ENCODE results near the gene FCHO2.
A peak's percentile ranks its signal among the peaks of the same experiment; 100 is the strongest.

Gene FCHO2

DNA sequence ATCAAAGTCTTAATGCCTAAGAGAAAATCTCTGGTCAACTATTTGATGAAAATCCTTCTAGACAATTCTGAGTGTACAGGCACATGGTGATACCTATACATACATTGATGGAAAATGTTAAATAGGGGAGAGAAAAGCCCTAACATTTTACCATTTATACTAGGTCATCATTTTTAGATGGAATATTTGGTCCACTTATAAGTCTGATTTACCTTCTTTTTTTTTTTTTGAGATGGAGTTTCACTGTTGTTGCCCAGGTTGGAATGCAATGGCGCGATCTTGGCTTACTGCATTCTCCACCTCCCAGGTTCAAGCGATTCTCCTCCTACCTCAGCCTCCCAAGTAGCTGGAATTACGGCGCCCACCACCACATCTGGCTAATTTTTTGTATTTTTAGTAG is 81.7 kb downstream of the FCHO2 start:
- no peak for TF ChIP-seq CTCF (IDR thresholded peaks at IDR 0.05; ENCODE audit: low read depth, low read length, missing control alignments)
- no peak for DNase-seq (ENCODE audit: low read depth)
- no peak overlapping the region for H3K4me3 ChIP-seq (ENCODE audit: low read depth, low read length)
- in situ Hi-C loops (cut with HindIII; ENCODE audit: low sequenced_read_pairs) = no loop called here

DNA sequence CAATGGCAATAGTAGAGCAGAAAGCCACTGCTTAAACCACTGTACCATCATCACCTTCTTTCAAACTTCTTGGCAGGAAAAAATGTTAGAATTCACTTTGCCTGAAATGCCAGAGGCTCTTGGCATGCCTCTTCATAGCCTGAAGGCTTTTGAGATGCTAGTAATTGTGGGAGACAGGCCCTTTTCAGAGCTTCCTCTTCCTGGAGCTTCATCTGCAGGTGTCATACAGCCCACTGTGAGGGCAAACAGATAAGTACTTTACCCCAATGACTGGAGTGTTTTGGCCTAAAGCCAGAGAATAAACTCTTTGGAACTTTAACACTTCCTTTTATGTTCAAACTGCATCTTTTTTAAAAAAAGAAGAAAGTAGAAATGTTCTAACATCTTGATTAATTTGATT is 83.2 kb downstream of the FCHO2 start:
- no peak overlapping the region for H3K4me3 ChIP-seq (ENCODE audit: low read depth, low read length)
- no peak for DNase-seq (ENCODE audit: low read depth)
- in situ Hi-C loops (cut with HindIII; ENCODE audit: low sequenced_read_pairs) = no loop called here
- no peak for TF ChIP-seq CTCF (IDR thresholded peaks at IDR 0.05; ENCODE audit: low read depth, low read length, missing control alignments)

- TF ChIP-seq CTCF (IDR thresholded peaks at IDR 0.05; ENCODE audit: low read depth, low read length, missing control alignments) = no peak
- in situ Hi-C loops (cut with HindIII; ENCODE audit: low sequenced_read_pairs) = no loop called here
Measured at GRCh38 chr5:73042993-73043392, 87.2 kb downstream of the FCHO2 start.

DNA sequence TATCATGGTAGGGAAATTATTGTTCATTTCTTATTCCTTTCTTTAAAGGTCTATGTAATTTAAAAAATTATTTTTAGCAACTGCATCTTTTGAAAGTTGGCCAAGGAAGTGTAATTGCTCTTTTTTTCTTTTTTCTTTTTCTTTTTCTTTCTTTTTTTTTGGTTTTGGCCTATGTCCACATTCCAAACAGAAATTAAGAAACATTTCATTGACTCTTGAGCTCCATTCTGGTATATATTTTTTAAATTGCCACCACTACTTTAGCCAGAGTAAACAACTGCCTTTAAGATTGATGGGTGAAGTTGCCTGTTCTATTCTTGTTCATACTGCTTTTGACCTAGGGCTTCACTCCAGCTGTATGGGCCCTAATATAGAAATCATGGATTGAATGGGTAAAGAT is 88.7 kb downstream of the FCHO2 start:
- no peak for TF ChIP-seq CTCF (IDR thresholded peaks at IDR 0.05; ENCODE audit: low read depth, low read length, missing control alignments)
- no peak for DNase-seq (ENCODE audit: low read depth)
- no peak overlapping the region for H3K4me3 ChIP-seq (ENCODE audit: low read depth, low read length)
- in situ Hi-C loops (cut with HindIII; ENCODE audit: low sequenced_read_pairs) = no loop called here

More at GRCh38 chr5:73042993-73043392, 87.2 kb downstream of the FCHO2 start:
- DNase-seq (ENCODE audit: low read depth) = no peak
- H3K4me3 ChIP-seq (ENCODE audit: low read depth, low read length) = no peak overlapping the region

GRCh38 chr5:73045623-73046022 is 89.8 kb downstream of the FCHO2 start:
- no peak for DNase-seq (ENCODE audit: low read depth)
- in situ Hi-C loops (cut with HindIII; ENCODE audit: low sequenced_read_pairs) = no loop called here
- H3K4me3 ChIP-seq (ENCODE audit: low read depth, low read length) = no peak overlapping the region
- TF ChIP-seq CTCF (IDR thresholded peaks at IDR 0.05; ENCODE audit: low read depth, low read length, missing control alignments) = no peak

DNA sequence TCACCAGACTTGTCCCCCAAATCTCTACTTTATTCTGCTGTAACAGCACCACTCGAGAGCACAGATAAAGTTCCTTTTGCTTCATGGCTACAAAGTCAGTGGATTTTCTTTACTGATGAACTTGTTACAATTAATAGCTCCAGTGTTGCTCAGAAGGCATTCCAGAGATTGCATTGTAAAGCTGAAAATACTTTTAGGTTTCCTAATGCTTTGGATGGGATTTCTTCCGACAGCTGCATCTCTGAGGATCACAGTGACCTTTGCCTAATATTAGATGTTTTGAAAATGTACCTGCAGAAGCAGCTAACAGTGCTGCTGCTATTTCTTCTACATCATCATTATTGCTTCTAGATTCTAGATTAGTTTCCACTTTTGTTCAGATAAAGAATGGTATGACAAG is 105.8 kb downstream of the FCHO2 start:
- DNase-seq (ENCODE audit: low read depth) = no peak
- in situ Hi-C loops (cut with HindIII; ENCODE audit: low sequenced_read_pairs) = no loop called here
- no peak for TF ChIP-seq CTCF (IDR thresholded peaks at IDR 0.05; ENCODE audit: low read depth, low read length, missing control alignments)
- no peak overlapping the region for H3K4me3 ChIP-seq (ENCODE audit: low read depth, low read length)

DNA sequence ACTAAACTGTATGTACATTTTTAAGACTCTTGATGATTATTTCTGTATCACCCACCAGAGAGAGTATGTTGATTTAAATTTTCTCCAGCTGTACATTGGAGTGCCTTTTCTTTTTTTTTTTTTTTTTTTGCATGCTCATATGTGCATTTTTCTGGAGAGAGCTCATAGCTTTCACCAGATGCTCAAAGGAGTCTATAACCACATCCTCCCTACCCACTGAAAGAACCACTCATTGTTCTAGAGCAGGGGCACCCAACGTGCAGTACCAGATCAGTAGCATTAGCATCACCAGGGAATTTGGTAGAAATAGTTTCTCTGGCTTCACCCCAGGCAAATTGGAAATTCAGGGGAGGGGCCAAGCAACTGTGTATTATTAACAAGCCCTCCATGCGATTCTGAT is 110.6 kb downstream of the FCHO2 start:
- in situ Hi-C loops (cut with HindIII; ENCODE audit: low sequenced_read_pairs) = no loop called here
- H3K4me3 ChIP-seq (ENCODE audit: low read depth, low read length) = no peak overlapping the region
- DNase-seq (ENCODE audit: low read depth) = peak; percentile 18
- no peak for TF ChIP-seq CTCF (IDR thresholded peaks at IDR 0.05; ENCODE audit: low read depth, low read length, missing control alignments)

Measured in astrocyte of the cerebellum (primary cell).